ES-I3 (cell line): ENCODE measurements around the gene RPS16.

ENCODE experiments used
- H3K36me3 ChIP-seq: 2 replicates; pipeline ENCODE4 v1.6.1; 2013; ENCODE audit warnings: mild to moderate bottlenecking, low read length, control low read depth, moderate library complexity; ENCODE audit not compliant: insufficient read depth
- H3K4me1 ChIP-seq: 2 replicates; pipeline ENCODE4 v1.6.1; 2013; ENCODE audit warnings: mild to moderate bottlenecking, control low read depth, low read length; ENCODE audit not compliant: insufficient read depth
- H3K9ac ChIP-seq: 2 replicates; pipeline ENCODE4 v1.6.1; 2013; ENCODE audit warnings: low read depth, mild to moderate bottlenecking, low read length, moderate library complexity
- H3K9me3 ChIP-seq: 2 replicates; pipeline ENCODE4 v1.6.1; 2013; ENCODE audit warnings: mild to moderate bottlenecking, low read length, moderate library complexity; ENCODE audit not compliant: control insufficient read depth, insufficient read depth

Gene RPS16

GRCh38 chr19:39410831-39411080 is 25.0 kb downstream of the RPS16 start:
- Histone ChIP-seq H3K36me3 (no peaks in the 10 kb centered on the region), H3K4me1 (peaks cover 15% of the 10 kb centered on the region), H3K9me3 (no peaks in the 10 kb centered on the region), H3K9ac (peak overlapping the region; percentile 93)

GRCh38 chr19:39410017-39410830 is 25.5 kb downstream of the RPS16 start:
- H3K9me3 ChIP-seq, result no peaks in the 10 kb centered on the region
- H3K4me1 ChIP-seq, result peaks cover 15% of the 10 kb centered on the region
- peak overlapping the region; percentile 93 for H3K9ac ChIP-seq
- H3K36me3 ChIP-seq, result no peaks in the 10 kb centered on the region

- Histone ChIP-seq H3K36me3 (no peaks in the 10 kb centered on the region), H3K9me3 (no peaks in the 10 kb centered on the region), H3K4me1 (peaks cover 15% of the 10 kb centered on the region), H3K9ac (peak overlapping the region; percentile 93)
These were observed 26.3 kb downstream of the RPS16 start for GRCh38 chr19:39409208-39410016.

GRCh38 chr19:39408392-39409207 is 27.1 kb downstream of the RPS16 start:
- Histone ChIP-seq H3K9ac (peak overlapping the region; percentile 9; the same call in 1 of the 2 replicates), H3K4me1 (peaks cover 15% of the 10 kb centered on the region), H3K9me3 (no peaks in the 10 kb centered on the region), H3K36me3 (no peaks in the 10 kb centered on the region)

- H3K4me1 ChIP-seq, result peaks cover 15% of the 10 kb centered on the region
- H3K9ac ChIP-seq, result peak overlapping the region; percentile 97
- H3K36me3 ChIP-seq, result no peaks in the 10 kb centered on the region
- H3K9me3 ChIP-seq, result no peaks in the 10 kb centered on the region
These were observed 27.9 kb downstream of the RPS16 start for GRCh38 chr19:39407660-39408391.

GRCh38 chr19:39407410-39407659 is 28.4 kb downstream of the RPS16 start:
- peak overlapping the region; percentile 97 for H3K9ac ChIP-seq
- H3K36me3 ChIP-seq, result no peaks in the 10 kb centered on the region
- H3K4me1 ChIP-seq, result peaks cover 15% of the 10 kb centered on the region
- H3K9me3 ChIP-seq, result no peaks in the 10 kb centered on the region

GRCh38 chr19:39406656-39407409 is 28.9 kb downstream of the RPS16 start, which contains the start of gene ZFP36:
ZFP36 (plus strand) TSS chr19:39406847; CDS start chr19:39406905, 58 bp downstream.
- no peaks in the 10 kb centered on the region for H3K9me3 ChIP-seq
- H3K4me1 ChIP-seq, result peaks cover 20% of the 10 kb centered on the region
- no peaks in the 10 kb centered on the region for H3K36me3 ChIP-seq
- H3K9ac ChIP-seq, result peak within 1 kb of the TSS; percentile 97

- no peaks in the 10 kb centered on the region for H3K9me3 ChIP-seq
- peak overlapping the region; percentile 48 for H3K9ac ChIP-seq
- H3K36me3 ChIP-seq, result no peaks in the 10 kb centered on the region
- H3K4me1 ChIP-seq, result peaks cover 21% of the 10 kb centered on the region
These were observed 29.6 kb downstream of the RPS16 start for GRCh38 chr19:39405958-39406655.

GRCh38 chr19:39405261-39405957 is 30.3 kb downstream of the RPS16 start:
- Histone ChIP-seq H3K36me3 (no peaks in the 10 kb centered on the region), H3K9ac (peak overlapping the region; percentile 8; the same call in 1 of the 2 replicates), H3K4me1 (peaks cover 15% of the 10 kb centered on the region), H3K9me3 (no peaks in the 10 kb centered on the region)

- H3K4me1 ChIP-seq, result peaks cover 16% of the 10 kb centered on the region
- peak overlapping the region; percentile 76 for H3K9ac ChIP-seq
- H3K36me3 ChIP-seq, result no peaks in the 10 kb centered on the region; the same call in 1 of the 2 replicates
- no peaks in the 10 kb centered on the region for H3K9me3 ChIP-seq
These were observed 32.1 kb downstream of the RPS16 start for GRCh38 chr19:39403331-39404312.

- Histone ChIP-seq H3K4me1 (peaks cover 25% of the 10 kb centered on the region), H3K36me3 (no peaks in the 10 kb centered on the region; the same call in 1 of the 2 replicates), H3K9ac (peak overlapping the region; percentile 76), H3K9me3 (no peaks in the 10 kb centered on the region)
These were observed 33.1 kb downstream of the RPS16 start for GRCh38 chr19:39402346-39403300.
